HL-60/S4 (cell line): Measurements from ENCODE around the gene AUTS2.

Experiments
- in situ Hi-C: fragments of 300-500 bp; cut with MboI; formaldehyde crosslinking; loops from 2 replicates; pipeline ENCODE4 v1.14.3; 2022; ENCODE audit warnings: low sequenced_read_pairs

The AUTS2 gene

GRCh38 chr7:70214071-70214470 is 615.8 kb downstream of the AUTS2 start:
- in situ Hi-C loops, result no loop called here

DNA sequence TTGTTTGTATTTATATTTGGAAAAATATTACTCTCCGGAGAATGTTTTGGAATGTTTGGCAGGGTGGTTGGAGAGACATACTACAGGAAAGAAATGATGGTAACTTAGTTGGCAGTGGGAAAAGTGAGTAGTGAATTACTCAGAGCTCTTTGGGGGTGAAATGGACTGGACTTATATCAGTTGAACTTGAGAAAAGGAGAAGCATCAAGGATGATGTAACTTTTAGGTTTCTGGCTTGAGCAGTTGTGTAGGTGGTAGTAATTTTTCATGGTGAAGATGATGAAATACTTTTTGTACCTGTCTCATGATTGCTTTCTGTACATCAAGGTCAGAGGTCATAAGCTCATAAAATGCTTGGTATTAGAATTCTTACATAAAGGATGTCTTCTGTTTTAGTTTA is 617.2 kb downstream of the AUTS2 start:
- in situ Hi-C loops, result no loop called here

DNA sequence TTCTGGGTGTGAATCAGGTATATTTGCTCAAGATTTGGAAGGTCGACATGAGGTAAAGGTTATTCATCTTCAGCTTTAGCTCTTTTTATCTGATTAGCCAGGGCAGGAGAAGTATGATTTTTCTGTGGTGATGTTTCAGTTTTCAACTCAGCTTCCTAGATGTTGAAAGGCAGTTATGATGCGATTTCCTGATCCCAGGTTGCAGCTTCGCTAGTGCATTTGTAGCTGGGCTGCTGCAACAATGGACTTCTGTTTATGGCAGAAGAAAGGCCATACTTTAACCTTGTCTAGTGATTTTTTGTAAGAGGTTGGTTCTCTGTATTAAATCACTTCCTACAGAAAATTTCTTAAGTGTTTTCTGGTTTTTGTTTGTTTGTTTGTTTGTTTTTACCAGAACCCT is 619.3 kb downstream of the AUTS2 start:
- in situ Hi-C loops, result no loop called here

DNA sequence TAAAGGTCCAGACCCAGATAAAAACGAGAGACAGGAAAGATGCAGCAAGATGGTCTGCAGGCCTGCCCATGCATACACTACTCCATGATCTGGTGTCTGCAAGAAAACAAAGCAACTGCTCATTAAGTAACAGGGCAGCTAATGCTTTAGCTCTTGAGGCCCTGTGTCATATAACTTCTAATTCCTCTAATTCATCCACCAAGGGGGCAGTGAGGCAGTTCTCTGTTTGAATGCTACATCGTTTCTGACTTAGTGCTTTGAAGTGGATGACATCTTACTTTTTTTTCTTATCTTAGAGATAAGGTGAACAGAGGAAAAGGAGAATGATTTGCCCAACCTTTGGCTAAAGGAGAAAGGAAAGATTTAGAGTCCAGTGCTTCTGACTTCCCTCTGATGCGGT is 619.7 kb downstream of the AUTS2 start:
- in situ Hi-C loops, result no loop called here

- in situ Hi-C loops, result no loop called here
These were observed 620.8 kb downstream of the AUTS2 start for GRCh38 chr7:70219061-70219460.

- in situ Hi-C loops, result no loop called here
These were observed 631.0 kb downstream of the AUTS2 start for GRCh38 chr7:70229242-70229641.

- in situ Hi-C loops, result no loop called here
These were observed 632.5 kb downstream of the AUTS2 start for GRCh38 chr7:70230761-70231160.

- in situ Hi-C loops, result no loop called here
These were observed 635.5 kb downstream of the AUTS2 start for GRCh38 chr7:70233776-70234175.

- in situ Hi-C loops, result no loop called here
These were observed 639.0 kb downstream of the AUTS2 start for GRCh38 chr7:70237256-70237655.

GRCh38 chr7:70237831-70238575 is 639.7 kb downstream of the AUTS2 start:
- in situ Hi-C loops, result no loop called here

DNA sequence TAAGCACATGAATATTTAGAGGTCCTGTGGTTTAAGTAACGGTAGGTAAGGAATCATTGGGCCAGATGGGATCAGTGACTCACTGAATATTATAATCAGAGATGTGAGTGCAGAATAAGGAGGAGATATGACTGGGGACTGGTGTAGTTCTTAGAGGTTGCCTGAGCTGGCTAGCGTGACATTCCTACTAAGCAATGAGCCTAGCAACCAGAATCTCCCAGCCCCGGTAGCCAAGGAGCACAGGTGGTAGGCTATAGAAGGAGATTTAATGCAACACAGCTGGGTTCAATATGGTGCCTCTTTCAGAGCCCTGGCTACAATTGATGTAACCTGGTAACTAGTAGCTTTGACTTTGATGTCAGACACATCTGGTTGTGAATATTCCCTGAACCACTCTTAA is 641.6 kb downstream of the AUTS2 start:
- in situ Hi-C loops, result no loop called here

- in situ Hi-C loops, result no loop called here
These were observed 642.6 kb downstream of the AUTS2 start for GRCh38 chr7:70240873-70241272.

- in situ Hi-C loops, result no loop called here
These were observed 643.4 kb downstream of the AUTS2 start for GRCh38 chr7:70241536-70242175.

GRCh38 chr7:70242826-70243225 is 644.6 kb downstream of the AUTS2 start:
- in situ Hi-C loops, result no loop called here

- in situ Hi-C loops, result no loop called here
These were observed 645.2 kb downstream of the AUTS2 start for GRCh38 chr7:70243443-70243842.

GRCh38 chr7:70257921-70258320 is 659.6 kb downstream of the AUTS2 start:
- in situ Hi-C loops, result no loop called here

DNA sequence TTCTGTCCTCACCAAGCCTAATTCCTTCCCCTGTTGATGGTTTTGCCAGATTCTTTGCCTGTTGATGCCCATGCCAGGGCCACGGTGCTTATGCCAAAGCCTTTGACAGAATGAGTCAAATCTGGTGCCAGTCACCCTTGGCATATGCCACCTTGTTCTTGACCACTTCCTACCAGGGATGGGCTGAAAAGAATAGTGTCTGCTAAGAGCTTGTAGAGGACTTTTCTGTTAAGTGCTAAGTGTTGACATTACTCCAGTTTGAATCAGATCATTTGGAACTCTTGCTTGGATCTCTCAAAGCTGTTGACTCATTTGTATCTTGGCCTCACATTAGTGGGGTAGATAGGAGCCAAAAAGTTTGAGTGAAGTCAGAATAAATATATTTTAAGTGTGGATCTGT is 661.2 kb downstream of the AUTS2 start:
- in situ Hi-C loops, result no loop called here

DNA sequence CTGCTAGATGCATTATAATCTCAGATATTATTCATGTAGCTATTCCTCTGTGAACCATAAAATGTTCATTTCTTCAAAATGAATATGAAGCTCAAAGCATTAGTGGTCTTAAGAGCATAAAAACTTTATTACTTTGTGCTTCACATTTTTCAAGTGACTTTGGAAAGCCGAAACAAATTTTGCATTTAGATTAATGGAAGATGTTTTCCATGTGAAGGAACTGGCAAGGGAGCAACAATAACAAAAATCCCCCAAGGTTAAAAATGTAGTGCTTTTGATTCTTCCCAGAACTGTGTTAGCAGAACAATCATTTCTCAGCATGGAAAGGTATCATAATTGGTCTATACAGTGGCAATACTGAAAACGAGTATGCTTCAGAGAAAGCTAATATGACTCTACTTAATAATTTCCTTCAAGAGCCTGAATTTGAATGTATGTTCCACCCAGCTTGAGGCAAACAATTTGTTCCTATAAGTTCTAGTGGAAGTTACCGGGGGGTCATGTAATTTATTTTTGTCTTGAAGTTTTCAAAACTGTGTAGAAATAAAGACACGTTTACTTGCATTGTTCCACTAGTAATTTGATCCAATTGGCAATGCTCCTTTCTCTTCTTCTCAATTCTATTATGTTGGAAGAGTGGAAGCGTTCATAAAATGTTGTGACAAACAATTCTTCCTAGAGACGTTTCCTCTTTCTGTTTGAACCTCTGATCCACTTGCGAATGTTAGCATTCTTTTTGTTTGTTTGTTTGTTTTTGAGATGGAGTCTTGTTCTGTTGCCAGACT is 665.4 kb downstream of the AUTS2 start:
- in situ Hi-C loops, result no loop called here

- in situ Hi-C loops, result no loop called here
These were observed 667.9 kb downstream of the AUTS2 start for GRCh38 chr7:70266186-70266585.

- in situ Hi-C loops, result no loop called here
These were observed 669.3 kb downstream of the AUTS2 start for GRCh38 chr7:70267381-70268120.

GRCh38 chr7:70268179-70268578 is 669.9 kb downstream of the AUTS2 start:
- in situ Hi-C loops, result no loop called here
